GM19035 (cell line): Measurements from ENCODE around the gene ZNF2.

Experiments used
- ATAC-seq: cut with Tn5 transposase; IDR thresholded peaks from one replicate; pipeline ENCODE4 v1.9.1; 2021; ENCODE audit not compliant: unreplicated experiment

ZNF2 gene

GRCh38 chr2:95204396-95204795, 38.8 kb downstream of the ZNF2 start:
- no peak for ATAC-seq

- ATAC-seq, result no peak
Measured at GRCh38 chr2:95206096-95206495, 40.5 kb downstream of the ZNF2 start.

- ATAC-seq, result peak; percentile 96
Measured at GRCh38 chr2:95207111-95207961, 41.7 kb downstream of the ZNF2 start, which contains the start of gene ZNF892. ZNF892 (plus strand) TSS chr2:95207521; CDS start chr2:95207816, 295 bp downstream.

GRCh38 chr2:95208106-95208505, 42.5 kb downstream of the ZNF2 start:
- no peak for ATAC-seq

GRCh38 chr2:95215018-95215612, 49.5 kb downstream of the ZNF2 start:
- ATAC-seq, result no peak

GRCh38 chr2:95220449-95220848, 54.8 kb downstream of the ZNF2 start:
- ATAC-seq, result no peak

- ATAC-seq, result no peak
Measured at GRCh38 chr2:95225658-95226057, 60.0 kb downstream of the ZNF2 start.

- ATAC-seq, result no peak
Measured at GRCh38 chr2:95231723-95232122, 66.1 kb downstream of the ZNF2 start.

GRCh38 chr2:95232232-95232631, 66.6 kb downstream of the ZNF2 start:
- ATAC-seq, result no peak
